Endodermal cell (in vitro differentiated cells): ENCODE measurements around the gene AGR2. TPM values are rescaled to one million over a fixed set of nuclear protein-coding genes. Genes with fewer than 3 reads are reported as not detected.

ENCODE experiments used
- DNase-seq: peaks from one replicate; pipeline ENCODE4 v3.0.0-alpha.2; 2017
- H3K27ac ChIP-seq: 2 replicates; pipeline ENCODE4 v1.5.1; 2013; ENCODE audit warnings: mild to moderate bottlenecking, low read depth, low read length, moderate library complexity
- H3K27me3 ChIP-seq: 2 replicates; pipeline ENCODE4 v1.6.1; 2013; ENCODE audit warnings: mild to moderate bottlenecking, low read length, moderate library complexity; ENCODE audit not compliant: insufficient read depth, control insufficient read depth, poor library complexity, severe bottlenecking
- H3K36me3 ChIP-seq: 2 replicates; pipeline ENCODE4 v1.7.0; 2013; ENCODE audit warnings: mild to moderate bottlenecking, low read length, moderate library complexity; ENCODE audit not compliant: control insufficient read depth, insufficient read depth
- H3K4me1 ChIP-seq: one replicate; pipeline ENCODE4 v1.7.0; 2013; ENCODE audit warnings: low read length; ENCODE audit not compliant: control insufficient read depth, insufficient read depth
- H3K4me3 ChIP-seq: 2 replicates; pipeline ENCODE4 v1.5.1; 2013; ENCODE audit warnings: mild to moderate bottlenecking, low read length, moderate library complexity
- H3K9ac ChIP-seq: 2 replicates; pipeline ENCODE4 v1.6.1; 2013; ENCODE audit warnings: mild to moderate bottlenecking, low read length, moderate library complexity; ENCODE audit not compliant: poor library complexity, severe bottlenecking; ENCODE audit errors: extremely low read depth
- H3K9me3 ChIP-seq: 2 replicates; pipeline ENCODE4 v1.6.1; 2013; ENCODE audit warnings: mild to moderate bottlenecking, low read length, moderate library complexity; ENCODE audit not compliant: control insufficient read depth
- H3K27ac Mint-ChIP-seq: 2 replicates; pipeline ENCODE4 v1.8.0; 2020; ENCODE audit warnings: mixed read lengths
- H3K27me3 Mint-ChIP-seq: 2 replicates; pipeline ENCODE4 v1.8.0; 2021; ENCODE audit warnings: mild to moderate bottlenecking, mixed read lengths; ENCODE audit not compliant: insufficient read depth
- H3K36me3 Mint-ChIP-seq: 2 replicates; pipeline ENCODE4 v1.8.0; 2020; ENCODE audit warnings: low read depth, mixed read lengths
- H3K4me1 Mint-ChIP-seq: 2 replicates; pipeline ENCODE4 v1.8.0; 2020; ENCODE audit warnings: mixed read lengths
- H3K4me3 Mint-ChIP-seq: 2 replicates; pipeline ENCODE4 v1.8.0; 2020; ENCODE audit warnings: mild to moderate bottlenecking, moderate library complexity, mixed read lengths
- H3K9me3 Mint-ChIP-seq: 2 replicates; pipeline ENCODE4 v1.8.0; 2020; ENCODE audit warnings: mild to moderate bottlenecking, mixed read lengths
- CTCF ChIP-seq: fragments of 200-600 bp; sonication (generic); conservative IDR thresholded peaks from 2 replicates; pipeline ENCODE4 v1.5.0; 2021; ENCODE audit warnings: antibody characterized with exemption, mild to moderate bottlenecking
- WGBS, 2 experiments: methylation state at CpG; one replicate each; pipeline versions ENCODE4 v1.1.5 to v1.1.7; 2013; ENCODE audit warnings: missing lambda C conversion rate in 2 of 2, mixed read lengths in 1 of 2; ENCODE audit not compliant: insufficient coverage in 1 of 2, insufficient read length in 1 of 2; 5-methylcytosine and 5-hydroxymethylcytosine counted together
- total RNA-seq, 2 donors: library from RNA; stranded (reverse); fragmentation: NEBNext Ultra II Directional in 1 of 2; extraction: Animal tissue kit (Norgen Biotek cat#: 25700) in 1 of 2; gene quantifications; 2 replicates in 1 of 2; 3 replicates in 1 of 2; pipeline ENCODE4 v1.2.1, GENCODE V29; 2021

Gene AGR2
- total RNA-seq, 2 donors from 2014 or later, result not detected

GRCh38 chr7:16840094-16840493, 35.3 kb upstream of the AGR2 start:
- peaks cover 2% of the 10 kb centered on the region for H3K9me3 Mint-ChIP-seq
- Histone ChIP-seq H3K4me1 (peaks cover 7% of the 10 kb centered on the region), H3K9ac (no peak overlapping the region), H3K4me3 (no peak overlapping the region), H3K9me3 (no peaks in the 10 kb centered on the region), H3K27me3 (no peaks in the 10 kb centered on the region), H3K27ac (no peak overlapping the region), H3K36me3 (no peaks in the 10 kb centered on the region)
- H3K4me3 Mint-ChIP-seq, result no peak overlapping the region
- no peaks in the 10 kb centered on the region for H3K4me1 Mint-ChIP-seq
- no peak overlapping the region for H3K27ac Mint-ChIP-seq
- DNase-seq, result no peak
- no peak for TF ChIP-seq CTCF
- 83 to 91% methylated on average over 4 to 6 of the region's 6 CpGs for WGBS, 2 experiments
- H3K27me3 Mint-ChIP-seq, result no peaks in the 10 kb centered on the region
- no peaks in the 10 kb centered on the region for H3K36me3 Mint-ChIP-seq

GRCh38 chr7:16839646-16840045, 34.8 kb upstream of the AGR2 start:
- Mint-ChIP-seq H3K9me3 (peaks cover 2% of the 10 kb centered on the region), H3K27me3 (no peaks in the 10 kb centered on the region), H3K27ac (no peak overlapping the region), H3K4me1 (no peaks in the 10 kb centered on the region), H3K4me3 (no peak overlapping the region), H3K36me3 (no peaks in the 10 kb centered on the region)
- no peak overlapping the region for H3K4me3 ChIP-seq
- no peaks in the 10 kb centered on the region for H3K36me3 ChIP-seq
- no peak overlapping the region for H3K9ac ChIP-seq
- no peaks in the 10 kb centered on the region for H3K27me3 ChIP-seq
- no peak for DNase-seq
- TF ChIP-seq CTCF, result no peak
- no peak overlapping the region for H3K27ac ChIP-seq
- no peaks in the 10 kb centered on the region for H3K9me3 ChIP-seq
- H3K4me1 ChIP-seq, result peaks cover 7% of the 10 kb centered on the region
- WGBS, 2 experiments, result 98% methylated on average over 2 of the region's 2 CpGs; no CpG with 5 or more reads in 1 of the 2 experiments

GRCh38 chr7:16838891-16839290, 34.1 kb upstream of the AGR2 start:
- Histone ChIP-seq H3K9ac (no peak overlapping the region), H3K9me3 (no peaks in the 10 kb centered on the region), H3K27me3 (no peaks in the 10 kb centered on the region), H3K4me3 (no peak overlapping the region), H3K4me1 (peaks cover 7% of the 10 kb centered on the region), H3K27ac (no peak overlapping the region), H3K36me3 (no peaks in the 10 kb centered on the region)
- no peak for DNase-seq
- Mint-ChIP-seq H3K9me3 (peaks cover 2% of the 10 kb centered on the region), H3K36me3 (no peaks in the 10 kb centered on the region), H3K27ac (no peak overlapping the region), H3K4me1 (no peaks in the 10 kb centered on the region), H3K4me3 (no peak overlapping the region), H3K27me3 (no peaks in the 10 kb centered on the region)
- 86% methylated on average over 1 of the region's 1 CpG; no CpG with 5 or more reads in 1 of the 2 experiments for WGBS, 2 experiments
- TF ChIP-seq CTCF, result no peak
